ENCODE results near the gene CAPN1. TPM values are rescaled to one million over a fixed set of nuclear protein-coding genes. Genes with fewer than 3 reads are reported as not detected.

Gene CAPN1
- total RNA-seq, 1 experiment from 2014 or later, result 175 TPM

DNA sequence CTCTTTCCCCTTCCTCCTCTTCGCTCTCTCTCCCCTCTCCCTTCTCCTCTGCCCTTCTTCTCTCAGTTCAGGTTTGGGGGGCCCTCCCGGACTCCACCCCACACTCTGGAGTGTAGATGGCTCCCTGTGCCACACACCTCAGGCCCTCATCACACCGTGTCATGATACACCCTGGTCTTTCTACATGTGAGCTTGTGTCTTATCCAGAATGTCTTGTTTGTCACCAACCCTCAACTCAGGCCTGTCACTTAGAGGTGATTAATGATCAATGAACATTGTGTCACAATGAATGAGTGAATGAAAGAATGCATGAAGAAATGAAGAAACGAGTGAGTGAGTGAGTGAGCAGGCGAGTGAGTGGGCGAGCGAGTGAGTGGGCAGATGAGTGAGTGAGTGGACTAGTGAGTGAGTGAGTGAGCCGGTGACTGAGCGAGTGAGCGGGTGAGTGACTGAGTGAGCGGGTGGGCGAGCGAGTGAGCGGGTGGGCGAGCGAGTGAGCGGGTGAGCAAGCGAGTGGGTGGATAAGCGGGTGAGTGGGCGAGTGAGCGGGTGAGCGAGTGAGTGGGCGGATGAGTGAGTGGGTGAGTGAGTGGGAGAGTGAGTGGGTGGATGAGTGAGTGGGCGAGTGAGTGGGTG, 33.8 kb downstream of the CAPN1 start:
- peaks cover 0 to 13% (median 8%) of the 10 kb centered on the region in 3 experiments; a peak in 5 of 7 replicates for H3K36me3 Mint-ChIP-seq (ENCODE audit: insufficient read depth in 1 of 3, low read depth in 3 of 3)
- TF ChIP-seq, protein P1, sequence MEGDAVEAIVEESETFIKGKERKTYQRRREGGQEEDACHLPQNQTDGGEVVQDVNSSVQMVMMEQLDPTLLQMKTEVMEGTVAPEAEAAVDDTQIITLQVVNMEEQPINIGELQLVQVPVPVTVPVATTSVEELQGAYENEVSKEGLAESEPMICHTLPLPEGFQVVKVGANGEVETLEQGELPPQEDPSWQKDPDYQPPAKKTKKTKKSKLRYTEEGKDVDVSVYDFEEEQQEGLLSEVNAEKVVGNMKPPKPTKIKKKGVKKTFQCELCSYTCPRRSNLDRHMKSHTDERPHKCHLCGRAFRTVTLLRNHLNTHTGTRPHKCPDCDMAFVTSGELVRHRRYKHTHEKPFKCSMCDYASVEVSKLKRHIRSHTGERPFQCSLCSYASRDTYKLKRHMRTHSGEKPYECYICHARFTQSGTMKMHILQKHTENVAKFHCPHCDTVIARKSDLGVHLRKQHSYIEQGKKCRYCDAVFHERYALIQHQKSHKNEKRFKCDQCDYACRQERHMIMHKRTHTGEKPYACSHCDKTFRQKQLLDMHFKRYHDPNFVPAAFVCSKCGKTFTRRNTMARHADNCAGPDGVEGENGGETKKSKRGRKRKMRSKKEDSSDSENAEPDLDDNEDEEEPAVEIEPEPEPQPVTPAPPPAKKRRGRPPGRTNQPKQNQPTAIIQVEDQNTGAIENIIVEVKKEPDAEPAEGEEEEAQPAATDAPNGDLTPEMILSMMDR (conservative IDR thresholded peaks at IDR 0.05), result no peak
- Histone ChIP-seq H3K9me3 (ENCODE audit: control insufficient read depth, low read depth, low read length) (no peaks in the 10 kb centered on the region), H3K23ac (ENCODE audit: insufficient read length, low read depth, low read length) (no peak overlapping the region), H3K27ac (ENCODE audit: insufficient read length, low read depth, low read length) (peak overlapping the region; percentile 34), H3K4me1 (ENCODE audit: insufficient read depth, low read length) (peaks cover 8% of the 10 kb centered on the region; the same call in 1 of the 2 replicates), H4K91ac (ENCODE audit: insufficient read length, low read depth, low read length) (no peak overlapping the region), H4K20me1 (ENCODE audit: control insufficient read depth, insufficient read depth, insufficient read length) (no peaks in the 10 kb centered on the region), H2BK120ac (ENCODE audit: low read depth, low read length, poor library complexity, severe bottlenecking) (no peak overlapping the region), H3K56ac (ENCODE audit: insufficient read length, low read depth, low read length) (no peak overlapping the region), H3K9ac (ENCODE audit: extremely low read depth, insufficient read length, low read length) (peak overlapping the region; percentile 30), H3K4me2 (ENCODE audit: insufficient read depth, insufficient read length, low read length) (peak overlapping the region; percentile 50), H4K5ac (ENCODE audit: insufficient read length, low read depth, low read length) (no peak overlapping the region), H2BK5ac (ENCODE audit: insufficient read length, low read length) (no peak overlapping the region), H4K8ac (replicated peaks; ENCODE audit: insufficient read length, low read depth, low read length) (no peak overlapping the region), H3K14ac (ENCODE audit: insufficient read depth, low read length) (no peak overlapping the region), H3K18ac (ENCODE audit: insufficient read length, low read depth, low read length) (no peak overlapping the region), H3K27me3 (ENCODE audit: insufficient read depth, low read length) (no peaks in the 10 kb centered on the region), H2AFZ (ENCODE audit: low read length) (no peak overlapping the region), H3K4ac (ENCODE audit: low read depth, low read length) (no peak overlapping the region), H3K79me1 (ENCODE audit: insufficient read depth, low read depth, low read length, poor library complexity, severe bottlenecking) (no peaks in the 10 kb centered on the region), H3K23me2 (ENCODE audit: insufficient read length, low read depth, low read length, poor library complexity, severe bottlenecking) (peaks cover 6% of the 10 kb centered on the region), H3K79me2 (ENCODE audit: insufficient read depth, low read length) (no peaks in the 10 kb centered on the region), H2BK20ac (ENCODE audit: low read depth, low read length, poor library complexity, severe bottlenecking) (no peak overlapping the region), H2BK12ac (ENCODE audit: insufficient read length, low read depth, low read length) (no peak overlapping the region), H3T11ph (ENCODE audit: low read length) (no peak overlapping the region), H2AK5ac (ENCODE audit: insufficient read length, low read length) (no peak overlapping the region), H2BK15ac (ENCODE audit: low read depth, low read length) (no peak overlapping the region)
- H3K4me1 Mint-ChIP-seq, result peaks cover 27 to 56% of the 10 kb centered on the region in 2 experiments
- 100% methylated on average over 3 of the region's 24 CpGs for whole genome bisulfite sequencing (ENCODE audit: extremely low coverage, insufficient read length, low lambda C conversion rate)
- no peaks in the 10 kb centered on the region for H3K27me3 Mint-ChIP-seq (ENCODE audit: low read depth)
- peak overlapping the region in 1 of 2 experiments; percentile 65; a peak in 3 of 5 replicates for H3K4me3 Mint-ChIP-seq
- H3K9me3 Mint-ChIP-seq, result peaks cover 0 to 3% of the 10 kb centered on the region in 2 experiments; a peak in 1 of 5 replicates
- H3K27ac Mint-ChIP-seq, result peak overlapping the region in 2 of 3 experiments; percentile 1 to 79; a peak in 3 of 7 replicates
- no peak for DNase-seq

All from H9 (cell line).